SK-N-SH (cell line): ENCODE data around the gene NBL1. TPM values are rescaled to one million over a fixed set of nuclear protein-coding genes. Genes with fewer than 3 reads are reported as not detected.

Experiments used
- CTCF ChIA-PET: fragments of 300-600, 350-600 bp; formaldehyde crosslinking; extraction: SDS; loops from one replicate; lab custom pipeline; 2021; lab: Yijun Ruan, JAX
- POLR2A ChIA-PET: fragments of 350-600 bp; sonication (Branson Sonifier 250); formaldehyde crosslinking; extraction: SDS; loops from one replicate; lab custom pipeline; 2020; ENCODE audit warnings: antibody characterized with exemption, inconsistent platforms; lab: Yijun Ruan, JAX
- DNase-seq: peaks from one replicate; pipeline ENCODE4 v3.0.0; 2012
- H2AFZ ChIP-seq: fragments of 200-600 bp; sonication (generic); 2 replicates; pipeline ENCODE4 v1.8.1; 2016; ENCODE audit warnings: antibody characterized with exemption, mild to moderate bottlenecking, low read depth
- H3F3A ChIP-seq: fragments of 200-600 bp; sonication (generic); replicated peaks from 2 replicates; pipeline ENCODE3; 2016; ENCODE audit warnings: antibody characterized with exemption, mild to moderate bottlenecking; ENCODE audit not compliant: insufficient read depth
- H3K27ac ChIP-seq, 2 experiments: fragments of 200-500 bp in 1 of 2; fragments of 200-600 bp in 1 of 2; sonication (Bioruptor generic) in 1 of 2; sonication (generic), shearing (Covaris generic) in 1 of 2; 2 replicates each; pipeline versions ENCODE4 v1.5.1 to v1.6.1; 2014 to 2016; ENCODE audit warnings: low read depth in 2 of 2, inconsistent platforms in 1 of 2, low read length in 1 of 2, mild to moderate bottlenecking in 1 of 2, mixed read lengths in 1 of 2
- H3K27me3 ChIP-seq: fragments of 200-600 bp; sonication (generic), shearing (Covaris generic); 2 replicates; pipeline ENCODE4 v1.6.1; 2016; ENCODE audit warnings: mixed run types; ENCODE audit not compliant: insufficient read depth
- H3K36me3 ChIP-seq, 2 experiments: fragments of 200-500 bp in 1 of 2; fragments of 200-600 bp in 1 of 2; sonication (Bioruptor generic) in 1 of 2; sonication (generic) in 1 of 2; replicated peaks in 1 of 2; 2 replicates each; pipeline versions ENCODE3 to v1.5.1; 2014 to 2016; ENCODE audit warnings: low read length in 1 of 2, mild to moderate bottlenecking in 1 of 2; ENCODE audit not compliant: insufficient read depth in 2 of 2, control insufficient read depth in 1 of 2
- H3K4me1 ChIP-seq, 2 experiments: fragments of 200-500 bp in 1 of 2; fragments of 200-600 bp in 1 of 2; sonication (Bioruptor generic) in 1 of 2; sonication (generic), shearing (Covaris generic) in 1 of 2; 2 replicates each; pipeline versions ENCODE4 v1.5.1 to v1.6.1; 2014 to 2016; ENCODE audit warnings: low read depth in 1 of 2, low read length in 1 of 2, mixed run types in 1 of 2; ENCODE audit not compliant: insufficient read depth in 2 of 2, control insufficient read depth in 1 of 2
- H3K4me2 ChIP-seq: fragments of 200-600 bp; sonication (generic), shearing (Covaris generic); 2 replicates; pipeline ENCODE4 v1.6.1; 2017; ENCODE audit warnings: mixed run types
- H3K4me3 ChIP-seq, 2 experiments: fragments of 200-500 bp in 1 of 2; fragments of 200-600 bp in 1 of 2; sonication (Bioruptor generic) in 1 of 2; sonication (generic), shearing (Covaris generic) in 1 of 2; 2 replicates each; pipeline versions ENCODE4 v1.5.1 to v1.8.1; 2014 to 2016; ENCODE audit warnings: low read depth in 2 of 2, inconsistent platforms in 1 of 2, low read length in 1 of 2, mild to moderate bottlenecking in 1 of 2, mixed read lengths in 1 of 2, moderate library complexity in 1 of 2
- H3K79me2 ChIP-seq: fragments of 200-600 bp; sonication (generic); 2 replicates; pipeline ENCODE4 v1.8.1; 2017; ENCODE audit warnings: mild to moderate bottlenecking; ENCODE audit not compliant: insufficient read depth
- H3K9ac ChIP-seq: fragments of 200-600 bp; sonication (generic); 2 replicates; pipeline ENCODE4 v1.6.1; 2017; ENCODE audit warnings: mixed run types
- H3K9me2 ChIP-seq: fragments of 200-600 bp; sonication (generic); 2 replicates; pipeline ENCODE4 v1.6.1; 2017; ENCODE audit warnings: mixed run types
- H3K9me3 ChIP-seq: fragments of 200-600 bp; sonication (generic); 2 replicates; pipeline ENCODE4 v1.6.1; 2017; ENCODE audit warnings: mixed run types, mild to moderate bottlenecking, moderate library complexity
- H4K20me1 ChIP-seq: fragments of 200-600 bp; sonication (generic); 2 replicates; pipeline ENCODE4 v1.6.1; 2017; ENCODE audit warnings: mild to moderate bottlenecking, mixed run types; ENCODE audit not compliant: insufficient read depth
- ELF1 ChIP-seq: IDR thresholded peaks from 2 replicates; pipeline ENCODE4 v1.4.0; 2012
- EP300 ChIP-seq, 2 experiments: IDR thresholded peaks; 2 replicates each; pipeline versions ENCODE4 v1.4.0 to v1.6.1; 2012; ENCODE audit warnings: borderline replicate concordance in 1 of 2, low read depth in 1 of 2, low read length in 1 of 2
- EZH2phosphoT487 ChIP-seq: fragments of 200-600 bp; sonication (generic); IDR thresholded peaks from 2 replicates; pipeline ENCODE4 v1.6.1; 2017; ENCODE audit warnings: low read depth, mixed run types, mild to moderate bottlenecking, antibody characterized with exemption, moderate library complexity, borderline replicate concordance
- FOXM1 ChIP-seq: IDR thresholded peaks from 2 replicates; pipeline ENCODE4 v1.4.0; 2012; ENCODE audit warnings: low read depth, mild to moderate bottlenecking
- GABPA ChIP-seq: IDR thresholded peaks from 2 replicates; pipeline ENCODE4 v1.4.0; 2012; ENCODE audit warnings: low read depth, mild to moderate bottlenecking
- JUND ChIP-seq: IDR thresholded peaks from 2 replicates; pipeline ENCODE4 v1.4.0; 2012
- MEF2A ChIP-seq: IDR thresholded peaks from 2 replicates; pipeline ENCODE4 v1.4.0; 2012; ENCODE audit warnings: low read depth, borderline replicate concordance
- MXI1 ChIP-seq: IDR thresholded peaks from 2 replicates; pipeline ENCODE4 v1.6.1; 2012; ENCODE audit warnings: mild to moderate bottlenecking, low read depth, low read length, improper control_type of control experiment
- NFIC ChIP-seq: IDR thresholded peaks from 2 replicates; pipeline ENCODE4 v1.4.0; 2012; ENCODE audit warnings: borderline replicate concordance
- NRF1 ChIP-seq: IDR thresholded peaks from 2 replicates; pipeline ENCODE4 v1.6.1; 2012; ENCODE audit warnings: low read depth, mild to moderate bottlenecking, low read length
- POLR2AphosphoS5 ChIP-seq: IDR thresholded peaks from 2 replicates; pipeline ENCODE4 v1.6.1; 2012; ENCODE audit warnings: low read depth, low read length
- RAD21 ChIP-seq: IDR thresholded peaks from 2 replicates; pipeline ENCODE4 v1.6.1; 2012; ENCODE audit warnings: mild to moderate bottlenecking, low read length
- RFX5 ChIP-seq: IDR thresholded peaks from 2 replicates; pipeline ENCODE4 v1.6.1; 2012; ENCODE audit warnings: mild to moderate bottlenecking, improper control_type of control experiment, low read length
- RXRA ChIP-seq: IDR thresholded peaks from 2 replicates; pipeline ENCODE4 v1.4.0; 2012; ENCODE audit warnings: low read depth, mild to moderate bottlenecking, borderline replicate concordance
- SIN3A ChIP-seq: IDR thresholded peaks from 2 replicates; pipeline ENCODE4 v1.6.1; 2012; ENCODE audit warnings: low read depth, mild to moderate bottlenecking, low read length, moderate library complexity, borderline replicate concordance
- SMC3 ChIP-seq: IDR thresholded peaks from 2 replicates; pipeline ENCODE4 v1.6.1; 2012; ENCODE audit warnings: low read depth, low read length, improper control_type of control experiment
- TAF1 ChIP-seq: IDR thresholded peaks from 2 replicates; pipeline ENCODE4 v1.6.1; 2012; ENCODE audit warnings: low read depth, mild to moderate bottlenecking, low read length, moderate library complexity, borderline replicate concordance
- TCF12 ChIP-seq: IDR thresholded peaks from 2 replicates; pipeline ENCODE4 v1.4.0; 2012
- TEAD4 ChIP-seq: IDR thresholded peaks from 2 replicates; pipeline ENCODE4 v1.4.0; 2012; ENCODE audit warnings: mild to moderate bottlenecking, borderline replicate concordance; ENCODE audit not compliant: insufficient read depth
- YY1 ChIP-seq: IDR thresholded peaks from 2 replicates; pipeline ENCODE4 v1.4.0; 2012; ENCODE audit warnings: low read depth, mild to moderate bottlenecking
- ZBTB33 ChIP-seq: IDR thresholded peaks from 2 replicates; pipeline ENCODE4 v1.4.0; 2012; ENCODE audit warnings: low read depth, borderline replicate concordance
- WGBS: methylation state at CpG from one replicate; pipeline ENCODE4 v1.1.6; 2017; ENCODE audit warnings: low lambda C conversion rate; 5-methylcytosine and 5-hydroxymethylcytosine counted together
- polyA plus RNA-seq, 3 experiments: library from polyadenylated mRNA; depleted of rRNA; stranded (reverse); fragments of >200 nt; gene quantifications; 2 replicates each; pipeline ENCODE4 v1.2.3, GENCODE V29; 2012
- TF ChIP-seq, protein P1 (sequence below): IDR thresholded peaks from 2 replicates; pipeline ENCODE4; 2012

The NBL1 gene
- polyA plus RNA-seq, 1 of the 3 experiments (the other 2 are of a cell fraction): 36.1 TPM

- ChIA-PET POLR2A (no interaction called here), CTCF (interaction anchor here (1.0 to 2.5 kb wide), 3 partner anchors 15 to 28 kb away, joined by 3 to 19 read pairs (median 18); no protein-coding TSS in a partner anchor)
- Histone ChIP-seq H3K9ac (no peak overlapping the region), H3K9me3 (no peaks in the 10 kb centered on the region), H3F3A (no peaks in the 10 kb centered on the region), H2AFZ (no peak overlapping the region), H3K27me3 (no peaks in the 10 kb centered on the region), H3K36me3 (no peaks in the 10 kb centered on the region), H3K4me2 (no peak overlapping the region), H3K4me1 (peaks cover 0 to 12% of the 10 kb centered on the region in 2 experiments; a peak in 1 of 4 replicates), H3K9me2 (no peaks in the 10 kb centered on the region), H3K4me3 (no peak overlapping the region), H3K79me2 (no peaks in the 10 kb centered on the region), H3K27ac (peak overlapping the region in 1 of 2 experiments; percentile 34; a peak in 1 of 4 replicates), H4K20me1 (no peaks in the 10 kb centered on the region)
- peak; percentile 52 for DNase-seq
- TF ChIP-seq RXRA (no peak), MXI1 (no peak), GABPA (no peak), TEAD4 (no peak), ELF1 (no peak), RFX5 (no peak)
- 60% methylated on average over 5 of the region's 5 CpGs for WGBS
Observed at GRCh38 chr1:19689085-19689757, 45.1 kb downstream of the NBL1 start.

DNA sequence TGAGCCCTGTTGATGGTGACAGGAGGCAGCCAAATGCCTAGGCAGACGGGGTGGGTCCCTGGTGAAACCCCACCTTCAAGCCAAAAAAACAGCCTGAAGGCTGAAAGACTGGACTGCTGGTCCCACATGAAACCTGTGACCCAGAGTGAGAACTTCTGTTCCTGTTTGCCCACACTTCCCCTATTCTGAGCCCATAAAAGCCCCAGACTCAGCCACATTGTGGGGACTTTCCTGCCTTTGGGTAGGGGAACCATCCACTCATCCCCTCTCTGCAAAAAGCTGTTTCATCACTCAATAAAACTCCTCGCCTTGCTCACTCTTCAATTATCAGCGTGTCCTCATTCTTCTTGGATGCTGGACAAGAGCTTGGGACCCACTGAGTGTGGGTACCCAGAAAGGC is 45.7 kb downstream of the NBL1 start:
- no peak overlapping the region for H3K4me3 ChIP-seq
- H3K27me3 ChIP-seq: no peaks in the 10 kb centered on the region
- H3K9me2 ChIP-seq: no peaks in the 10 kb centered on the region
- H4K20me1 ChIP-seq: no peaks in the 10 kb centered on the region
- ChIA-PET POLR2A (no interaction called here), CTCF (interaction anchor here (1.5 to 2.5 kb wide), 3 partner anchors 15 to 36 kb away, joined by 4 to 19 read pairs (median 18); no protein-coding TSS in a partner anchor)
- H3K4me2 ChIP-seq: no peak overlapping the region
- peaks cover 0 to 12% of the 10 kb centered on the region in 2 experiments; a peak in 1 of 4 replicates for H3K4me1 ChIP-seq
- H3K36me3 ChIP-seq: no peaks in the 10 kb centered on the region
- TF ChIP-seq NRF1: no peak
- no peak for TF ChIP-seq FOXM1
- DNase-seq: no peak
- H3K9ac ChIP-seq: no peak overlapping the region
- no peak overlapping the region for H3K27ac ChIP-seq
- H3F3A ChIP-seq: no peaks in the 10 kb centered on the region
- H3K79me2 ChIP-seq: no peaks in the 10 kb centered on the region
- WGBS: 76% methylated on average over 3 of the region's 3 CpGs
- H3K9me3 ChIP-seq: no peaks in the 10 kb centered on the region
- no peak overlapping the region for H2AFZ ChIP-seq

DNA sequence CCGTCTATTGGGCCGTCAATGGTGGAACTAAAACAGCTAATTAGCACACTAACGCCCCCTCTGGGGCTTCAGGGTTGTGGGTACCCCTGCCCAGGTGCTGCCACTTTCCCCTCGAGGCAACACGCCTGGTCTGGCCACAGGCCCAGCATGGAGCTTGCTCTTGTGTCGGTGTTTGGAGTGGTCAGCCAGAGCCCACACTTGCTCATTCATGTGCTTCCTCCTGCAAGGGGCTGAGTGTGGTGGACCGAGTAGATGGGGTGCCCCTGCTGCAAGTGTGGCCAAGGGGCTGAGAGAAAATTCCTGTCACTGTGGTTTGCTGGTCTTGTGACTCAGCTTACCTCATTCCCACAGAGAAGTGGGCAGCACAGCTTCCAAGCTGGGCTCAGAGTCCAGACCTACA is 46.2 kb downstream of the NBL1 start:
- Histone ChIP-seq H3K27me3 (no peaks in the 10 kb centered on the region), H3K4me3 (no peak overlapping the region), H3K9me3 (no peaks in the 10 kb centered on the region), H3K36me3 (no peaks in the 10 kb centered on the region), H3K4me2 (no peak overlapping the region), H3K4me1 (peaks cover 0 to 12% of the 10 kb centered on the region in 2 experiments; a peak in 1 of 4 replicates), H3K27ac (no peak overlapping the region), H3F3A (no peaks in the 10 kb centered on the region), H4K20me1 (no peaks in the 10 kb centered on the region), H3K9ac (no peak overlapping the region), H3K9me2 (no peaks in the 10 kb centered on the region), H3K79me2 (no peaks in the 10 kb centered on the region), H2AFZ (no peak overlapping the region)
- no peak for DNase-seq
- ChIA-PET CTCF (interaction anchor here (1.3 to 2.5 kb wide), 4 partner anchors 10 to 36 kb away, joined by 3 to 19 read pairs (median 11); no protein-coding TSS in a partner anchor), POLR2A (no interaction called here)
- WGBS: 79% methylated on average over 7 of the region's 7 CpGs
- TF ChIP-seq EP300 (IDR thresholded peaks at IDR 0.05; ENCODE audit: borderline replicate concordance in 1 of 2, low read depth in 1 of 2, low read length in 1 of 2): no peak
- no peak for TF ChIP-seq SIN3A
- TF ChIP-seq ZBTB33: no peak
- TF ChIP-seq MXI1: no peak
- no peak for TF ChIP-seq SMC3
- no peak for TF ChIP-seq RAD21
- TF ChIP-seq EZH2phosphoT487: no peak
- TF ChIP-seq MEF2A: no peak
- TF ChIP-seq NFIC: no peak
- no peak for TF ChIP-seq JUND
- TF ChIP-seq TAF1: no peak
- TF ChIP-seq, protein P1, sequence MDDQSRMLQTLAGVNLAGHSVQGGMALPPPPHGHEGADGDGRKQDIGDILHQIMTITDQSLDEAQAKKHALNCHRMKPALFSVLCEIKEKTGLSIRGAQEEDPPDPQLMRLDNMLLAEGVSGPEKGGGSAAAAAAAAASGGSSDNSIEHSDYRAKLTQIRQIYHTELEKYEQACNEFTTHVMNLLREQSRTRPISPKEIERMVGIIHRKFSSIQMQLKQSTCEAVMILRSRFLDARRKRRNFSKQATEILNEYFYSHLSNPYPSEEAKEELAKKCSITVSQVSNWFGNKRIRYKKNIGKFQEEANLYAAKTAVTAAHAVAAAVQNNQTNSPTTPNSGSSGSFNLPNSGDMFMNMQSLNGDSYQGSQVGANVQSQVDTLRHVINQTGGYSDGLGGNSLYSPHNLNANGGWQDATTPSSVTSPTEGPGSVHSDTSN: no peak
- TF ChIP-seq YY1: no peak
- no peak for TF ChIP-seq POLR2AphosphoS5
- no peak for TF ChIP-seq TCF12
